OCI-M1 (cell line): ENCODE measurements around the gene OPA1.

ENCODE experiments used
- DNase-seq: peaks from one replicate; lab custom pipeline; 2025; lab: John Stamatoyannopoulos, UW

The OPA1 gene

DNA sequence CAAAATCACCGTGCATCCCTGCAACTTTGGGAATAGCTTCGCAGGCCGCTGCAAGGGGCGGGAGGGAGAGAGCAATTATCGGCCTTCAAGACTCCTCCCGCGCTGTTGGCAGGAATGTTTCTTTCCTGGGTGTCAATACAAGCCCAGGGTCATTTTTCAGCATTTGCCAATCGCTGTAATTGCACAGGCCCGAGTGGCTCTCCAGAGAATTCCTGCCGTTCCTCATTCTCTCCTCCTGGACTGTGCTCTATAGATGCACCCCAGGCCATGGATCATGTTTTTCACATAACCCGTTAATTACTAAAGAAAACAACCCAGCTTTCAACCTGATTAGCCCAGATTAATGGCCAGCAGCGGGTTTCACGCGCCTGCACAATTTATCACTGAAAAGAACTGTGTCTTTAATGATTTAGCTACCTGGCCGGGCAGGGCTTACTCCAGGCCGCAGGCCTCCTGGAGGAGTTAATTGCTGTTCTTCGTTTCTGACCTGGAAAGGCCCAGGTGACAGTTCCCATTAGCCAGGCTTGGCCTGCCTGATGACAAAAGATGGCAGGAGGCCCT lies 144.3 kb downstream of the OPA1 start:
- no peak for DNase-seq

DNA sequence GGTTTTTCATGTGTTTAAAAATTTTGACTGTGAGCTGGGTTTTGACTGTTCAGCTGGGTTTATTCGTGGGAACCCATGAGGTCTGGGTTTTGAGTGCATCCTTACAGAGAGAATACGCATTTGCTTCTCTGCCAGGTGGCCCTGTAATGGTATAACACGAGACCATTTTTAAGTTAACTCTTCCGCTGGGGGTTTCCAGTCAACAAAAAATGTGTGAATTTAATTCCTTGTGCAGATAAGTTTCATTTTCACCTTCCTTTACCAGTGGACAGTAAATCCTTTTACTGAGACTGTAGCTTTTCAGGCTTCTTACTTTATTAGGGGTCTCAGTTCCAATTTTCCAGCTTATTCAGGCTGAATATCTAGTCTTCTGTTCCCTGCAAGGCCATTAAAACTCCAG lies 149.6 kb downstream of the OPA1 start:
- DNase-seq, result no peak

DNA sequence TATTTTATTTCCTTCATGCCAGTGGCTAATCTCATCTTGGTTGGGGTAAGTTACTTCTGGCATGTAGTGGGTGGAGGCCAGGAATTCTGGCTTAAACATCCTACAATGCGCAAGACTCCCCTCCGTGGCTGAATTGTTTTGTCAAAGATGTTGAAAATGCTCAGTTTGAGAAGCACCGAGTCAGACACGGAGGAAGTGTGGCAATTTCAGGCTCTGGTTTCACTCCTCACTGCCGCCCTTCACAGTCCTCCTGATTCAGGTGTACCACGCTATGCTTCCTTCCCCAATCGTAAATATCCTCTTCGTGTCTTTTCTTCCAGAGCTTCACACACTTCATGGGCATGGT lies 150.7 kb downstream of the OPA1 start:
- no peak for DNase-seq

DNA sequence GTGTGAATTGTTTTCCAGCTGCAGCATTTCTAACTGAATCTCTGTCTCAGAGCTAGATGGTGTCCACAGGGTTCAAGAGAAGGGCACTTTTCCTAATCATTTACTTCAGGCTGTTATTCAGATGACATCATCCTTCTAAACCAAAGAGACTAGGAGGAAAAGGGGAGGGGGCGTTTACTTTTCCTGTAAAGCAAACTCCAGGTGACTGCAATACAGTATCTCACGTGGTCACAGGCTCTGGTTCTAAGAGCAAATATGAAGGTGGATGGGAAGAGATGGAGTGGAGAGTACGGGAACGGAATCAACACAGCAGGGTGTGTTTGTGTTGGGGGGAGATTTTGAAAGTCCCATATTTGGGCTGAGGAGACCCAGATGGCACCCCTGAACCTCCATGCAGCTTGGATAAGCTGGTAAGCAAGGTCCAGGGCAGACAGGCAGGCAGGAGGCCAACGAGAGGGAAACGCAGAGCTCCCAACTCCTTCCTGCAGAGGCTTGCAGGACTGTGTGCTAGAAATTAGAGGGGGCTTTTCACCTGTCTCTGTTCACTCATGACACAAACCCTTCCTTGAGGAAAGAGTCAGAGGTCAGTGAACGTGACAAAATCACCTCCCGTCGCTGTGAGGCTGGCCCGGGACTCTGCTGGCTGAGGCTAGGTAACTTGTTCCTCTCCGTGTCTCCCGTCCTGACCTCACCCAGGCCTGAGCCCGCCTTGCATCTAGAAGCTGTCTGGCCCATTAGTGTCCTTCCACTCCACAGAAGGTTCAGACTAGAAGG lies 151.2 kb downstream of the OPA1 start:
- DNase-seq, result peak; percentile 0

DNA sequence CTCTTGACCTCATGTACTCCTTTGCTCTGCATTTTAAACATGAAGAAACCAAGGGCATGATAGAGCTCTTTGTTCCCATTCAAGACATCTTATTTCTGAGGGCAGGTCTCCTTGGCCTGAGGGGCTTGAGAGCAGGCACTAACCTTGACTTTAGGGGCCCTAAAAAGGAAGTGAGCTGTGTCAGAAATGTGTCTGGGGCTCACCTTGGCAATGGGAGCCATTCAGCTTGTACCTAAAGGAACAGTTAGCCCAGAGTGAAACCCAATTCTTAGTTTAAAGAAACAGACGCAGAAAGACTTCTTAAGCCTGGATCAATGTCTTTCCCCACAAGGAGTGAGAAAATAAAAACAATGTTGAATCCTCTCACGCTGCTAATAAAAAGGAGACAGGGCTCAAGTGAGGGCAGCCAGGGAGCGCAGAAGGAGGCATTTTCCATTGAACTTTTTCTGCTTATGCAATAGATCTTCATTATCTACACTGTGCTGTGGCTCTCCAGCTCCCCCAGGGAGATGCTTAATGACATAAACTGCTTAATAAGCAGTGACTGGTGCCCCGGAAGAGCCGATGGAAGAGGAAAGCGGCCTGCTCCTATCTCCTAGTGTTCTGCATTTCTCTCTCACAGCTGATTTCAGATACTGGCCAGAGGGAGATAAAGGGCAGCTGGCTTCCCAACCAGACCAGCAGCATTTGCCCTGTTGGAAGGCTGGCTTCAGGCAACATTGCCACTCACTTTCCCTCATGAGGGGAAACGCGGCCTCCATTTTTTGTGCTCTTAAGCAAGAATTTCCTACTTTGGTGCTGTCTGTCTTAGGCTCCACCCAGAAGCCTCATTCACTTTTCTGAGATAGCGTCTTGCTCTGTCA lies 152.0 kb downstream of the OPA1 start:
- DNase-seq, result peak; percentile 20

DNA sequence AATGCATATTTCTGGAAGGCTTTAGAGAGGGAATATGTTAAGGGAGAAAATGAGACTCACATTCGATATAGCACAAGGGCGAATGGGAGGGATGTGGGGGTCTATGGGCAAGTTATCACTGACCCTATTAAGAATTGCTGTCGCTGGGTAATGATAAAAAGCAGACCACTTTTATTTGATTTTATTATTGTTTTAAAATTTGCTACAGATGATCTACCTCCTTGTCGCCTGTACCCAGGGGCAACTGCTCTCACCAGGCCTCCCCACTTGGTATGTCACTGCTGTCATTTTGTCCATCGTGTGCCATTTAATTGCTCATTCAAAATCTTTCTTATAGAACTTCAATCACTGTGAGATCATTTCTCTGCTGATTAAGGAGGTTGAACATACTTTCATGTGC lies 153.8 kb downstream of the OPA1 start:
- DNase-seq, result no peak
